Measurements from ENCODE around the gene DHRS4.
"Not testable (repeated sequence)": the region's sequence is repeated elsewhere in the genome, so short reads cannot be mapped to it uniquely, and the experiment has no call there.

The DHRS4 gene

DNA sequence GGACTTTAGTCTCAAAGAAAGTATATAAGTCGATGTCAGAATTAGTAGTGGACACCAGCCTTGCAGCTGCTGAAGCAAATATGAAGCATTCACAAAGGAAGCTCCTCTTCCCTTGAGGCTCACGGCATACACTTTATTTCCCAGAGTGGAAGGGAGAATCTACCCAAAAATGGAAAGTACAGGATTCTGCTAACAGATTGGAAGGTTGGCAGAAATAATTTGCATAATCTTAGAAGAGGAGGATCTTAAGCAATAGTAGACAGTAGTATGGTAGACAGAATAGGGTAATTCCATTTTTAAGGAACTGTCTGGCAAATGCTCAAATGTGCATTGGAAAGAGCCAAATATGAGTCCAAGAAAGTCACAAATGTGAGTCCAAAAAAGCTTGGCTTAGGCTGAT is 2.2 kb downstream of the DHRS4 start:
- H3K9me3 ChIP-seq (ENCODE audit: insufficient read depth, low read length); H4K20me1 ChIP-seq (ENCODE audit: low read depth, low read length); H3K4me2 ChIP-seq (ENCODE audit: low read depth, low read length, poor library complexity, severe bottlenecking); H2AFZ ChIP-seq (ENCODE audit: low read depth, low read length, severe bottlenecking); H3K9ac ChIP-seq (ENCODE audit: low read length); H3K27me3 ChIP-seq (ENCODE audit: low read length); H3K79me2 ChIP-seq (ENCODE audit: insufficient read depth, low read length); H3K4me3 ChIP-seq (ENCODE audit: insufficient read depth, low read length, poor library complexity, severe bottlenecking); H3K27ac ChIP-seq (ENCODE audit: low read depth, low read length); H3F3A ChIP-seq (ENCODE audit: insufficient read depth); H3K36me3 ChIP-seq (ENCODE audit: low read length); H3K9me2 ChIP-seq (replicated peaks; ENCODE audit: insufficient read depth, low read length): not testable (repeated sequence)

DNA sequence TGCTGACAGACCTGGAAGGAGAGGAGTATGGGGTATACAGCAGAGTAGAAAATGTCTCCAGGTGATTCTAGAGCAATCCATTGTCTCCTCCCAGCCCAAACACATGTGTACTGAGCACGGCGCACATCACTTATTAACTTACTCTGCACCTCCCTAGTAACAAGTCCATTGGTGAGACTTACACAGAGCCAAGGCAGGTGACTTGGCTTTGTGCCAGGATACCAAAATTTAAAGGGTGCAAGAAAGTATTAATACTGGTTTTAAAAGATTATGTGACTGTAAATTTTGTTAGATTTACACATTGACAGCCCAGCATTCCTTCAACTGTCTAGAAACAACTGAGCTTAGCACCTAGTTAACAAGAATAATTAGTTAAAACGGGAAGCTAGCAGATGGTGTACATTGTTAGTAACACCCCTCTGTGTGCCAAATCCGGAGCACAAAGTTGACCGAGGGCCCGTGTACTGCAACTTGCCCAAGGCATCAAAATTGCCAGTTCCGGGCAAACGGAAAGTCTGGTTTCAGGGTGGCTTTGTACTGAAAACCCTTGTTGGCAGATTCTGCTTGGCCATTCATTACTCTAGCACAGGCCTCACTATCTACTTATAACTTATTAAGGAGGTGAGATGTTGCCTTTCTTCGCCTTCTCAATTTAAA is 4.5 kb downstream of the DHRS4 start:
- not testable (repeated sequence) for H3K4me2 ChIP-seq (ENCODE audit: low read depth, low read length, poor library complexity, severe bottlenecking); H2AFZ ChIP-seq (ENCODE audit: low read depth, low read length, severe bottlenecking); H3K9me2 ChIP-seq (replicated peaks; ENCODE audit: insufficient read depth, low read length); H3K4me3 ChIP-seq (ENCODE audit: insufficient read depth, low read length, poor library complexity, severe bottlenecking); H4K20me1 ChIP-seq (ENCODE audit: low read depth, low read length); H3K27me3 ChIP-seq (ENCODE audit: low read length); H3K9ac ChIP-seq (ENCODE audit: low read length); H3K36me3 ChIP-seq (ENCODE audit: low read length); H3K27ac ChIP-seq (ENCODE audit: low read depth, low read length); H3K9me3 ChIP-seq (ENCODE audit: insufficient read depth, low read length); H3K79me2 ChIP-seq (ENCODE audit: insufficient read depth, low read length); H3F3A ChIP-seq (ENCODE audit: insufficient read depth)

DNA sequence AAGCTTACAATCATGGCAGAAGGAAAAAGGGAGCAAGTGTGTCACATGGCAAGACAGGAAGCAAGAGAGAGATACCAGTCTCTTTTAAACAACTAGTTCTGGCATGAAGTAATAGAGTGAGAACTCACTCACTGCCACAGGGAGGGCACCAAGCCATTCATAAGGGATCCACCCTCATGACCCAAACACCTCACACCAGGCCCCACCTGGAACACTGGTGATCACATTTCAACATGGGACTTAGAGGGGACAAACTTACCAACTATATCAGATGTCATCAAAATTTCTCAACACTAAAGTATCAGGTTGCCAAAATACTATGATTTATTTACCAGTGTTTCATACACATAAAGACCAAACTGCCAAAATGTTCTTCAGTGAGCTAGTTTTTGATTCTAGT is 7.3 kb downstream of the DHRS4 start:
- H3K9me3 ChIP-seq (ENCODE audit: insufficient read depth, low read length); H3F3A ChIP-seq (ENCODE audit: insufficient read depth); H2AFZ ChIP-seq (ENCODE audit: low read depth, low read length, severe bottlenecking); H3K9ac ChIP-seq (ENCODE audit: low read length); H3K27ac ChIP-seq (ENCODE audit: low read depth, low read length); H3K79me2 ChIP-seq (ENCODE audit: insufficient read depth, low read length); H3K36me3 ChIP-seq (ENCODE audit: low read length); H3K9me2 ChIP-seq (replicated peaks; ENCODE audit: insufficient read depth, low read length); H3K4me3 ChIP-seq (ENCODE audit: insufficient read depth, low read length, poor library complexity, severe bottlenecking); H3K27me3 ChIP-seq (ENCODE audit: low read length); H3K4me2 ChIP-seq (ENCODE audit: low read depth, low read length, poor library complexity, severe bottlenecking); H4K20me1 ChIP-seq (ENCODE audit: low read depth, low read length): not testable (repeated sequence)

DNA sequence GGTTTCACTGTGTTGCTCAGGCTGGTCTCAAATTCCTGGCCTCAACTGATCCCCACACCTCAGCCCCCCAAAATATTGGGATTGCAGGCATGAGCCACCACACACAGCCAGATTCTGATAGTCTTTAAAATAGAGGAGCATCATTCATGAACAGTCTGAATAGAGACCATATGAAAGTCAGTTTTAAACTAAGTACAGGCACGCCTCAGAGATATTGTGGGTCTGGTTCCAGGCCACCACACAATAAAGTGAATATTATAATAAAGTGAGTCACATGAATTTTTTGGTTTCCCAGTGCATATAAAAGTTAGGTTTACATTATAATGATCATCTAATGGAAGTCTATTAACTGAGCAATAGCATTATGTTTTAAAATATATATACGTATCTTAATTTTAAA is 8.1 kb downstream of the DHRS4 start:
- not testable (repeated sequence) for H3K36me3 ChIP-seq (ENCODE audit: low read length); H3K4me3 ChIP-seq (ENCODE audit: insufficient read depth, low read length, poor library complexity, severe bottlenecking); H3K4me2 ChIP-seq (ENCODE audit: low read depth, low read length, poor library complexity, severe bottlenecking); H4K20me1 ChIP-seq (ENCODE audit: low read depth, low read length); H2AFZ ChIP-seq (ENCODE audit: low read depth, low read length, severe bottlenecking); H3K9ac ChIP-seq (ENCODE audit: low read length); H3K79me2 ChIP-seq (ENCODE audit: insufficient read depth, low read length); H3K9me2 ChIP-seq (replicated peaks; ENCODE audit: insufficient read depth, low read length); H3K9me3 ChIP-seq (ENCODE audit: insufficient read depth, low read length); H3K27me3 ChIP-seq (ENCODE audit: low read length); H3K27ac ChIP-seq (ENCODE audit: low read depth, low read length); H3F3A ChIP-seq (ENCODE audit: insufficient read depth)

DNA sequence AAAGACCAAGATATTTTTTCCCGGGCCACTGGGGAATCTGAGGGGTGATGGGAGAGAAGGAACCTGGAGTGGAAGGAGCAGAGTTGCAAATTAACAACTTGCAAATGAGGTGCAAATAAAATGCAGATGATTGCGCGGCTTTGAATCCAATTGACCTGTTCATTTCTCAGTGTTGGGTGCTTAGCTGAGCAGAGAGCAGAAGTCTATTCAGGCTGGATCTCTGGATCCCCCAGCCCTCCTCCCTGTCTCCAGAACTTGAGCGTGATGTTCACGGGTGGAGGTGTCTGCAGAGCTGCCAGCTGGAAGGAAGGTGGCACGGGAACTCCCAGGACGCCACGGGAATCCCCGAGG is 15.5 kb downstream of the DHRS4 start:
- H3K27me3 ChIP-seq (ENCODE audit: low read length); H3K9ac ChIP-seq (ENCODE audit: low read length); H4K20me1 ChIP-seq (ENCODE audit: low read depth, low read length); H3K4me3 ChIP-seq (ENCODE audit: insufficient read depth, low read length, poor library complexity, severe bottlenecking); H3K9me3 ChIP-seq (ENCODE audit: insufficient read depth, low read length); H3K79me2 ChIP-seq (ENCODE audit: insufficient read depth, low read length); H2AFZ ChIP-seq (ENCODE audit: low read depth, low read length, severe bottlenecking); H3K27ac ChIP-seq (ENCODE audit: low read depth, low read length); H3F3A ChIP-seq (ENCODE audit: insufficient read depth); H3K36me3 ChIP-seq (ENCODE audit: low read length); H3K4me2 ChIP-seq (ENCODE audit: low read depth, low read length, poor library complexity, severe bottlenecking); H3K9me2 ChIP-seq (replicated peaks; ENCODE audit: insufficient read depth, low read length): not testable (repeated sequence)

DNA sequence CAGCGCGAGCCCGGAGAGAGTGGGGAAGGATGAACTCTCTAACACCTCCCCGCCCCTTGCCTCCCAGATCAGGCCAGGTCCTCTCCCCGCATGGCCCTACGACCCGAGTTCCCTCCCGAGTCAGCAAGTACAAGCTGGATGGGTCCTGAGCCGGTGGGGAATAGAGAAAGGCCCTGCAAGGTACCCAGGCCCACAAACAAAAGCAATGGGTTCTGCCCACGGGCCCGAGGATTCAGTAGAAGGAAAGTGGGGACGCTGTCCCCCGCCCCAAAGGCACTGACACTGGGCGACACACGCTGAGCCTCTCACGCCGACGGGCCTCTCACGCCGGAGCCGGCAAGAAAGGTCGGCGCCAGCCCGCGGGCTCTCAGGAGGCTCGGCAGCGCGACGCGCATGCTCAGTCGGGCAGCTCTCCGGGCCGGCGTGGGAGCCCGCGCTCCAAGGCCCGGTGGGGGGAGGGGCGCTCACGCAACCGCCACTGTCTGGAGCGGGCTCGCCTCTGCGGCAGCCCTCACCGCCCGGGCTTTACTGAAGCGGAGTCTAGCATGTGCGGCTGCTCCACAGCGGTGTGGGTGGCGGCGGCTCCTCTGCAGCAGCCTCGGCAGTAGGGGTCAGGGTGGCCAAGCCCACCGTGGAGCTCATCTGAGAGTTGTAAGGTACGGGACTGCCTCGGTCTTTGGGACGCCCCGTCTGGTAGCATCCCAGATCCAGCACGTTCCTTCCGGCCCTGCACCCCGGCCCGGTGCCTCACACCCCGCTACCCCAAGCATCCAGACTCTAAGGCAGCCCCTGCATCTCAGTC is 16.1 kb downstream of the DHRS4 start:
- not testable (repeated sequence) for H3F3A ChIP-seq (ENCODE audit: insufficient read depth); H4K20me1 ChIP-seq (ENCODE audit: low read depth, low read length); H3K9me3 ChIP-seq (ENCODE audit: insufficient read depth, low read length); H3K79me2 ChIP-seq (ENCODE audit: insufficient read depth, low read length); H3K4me2 ChIP-seq (ENCODE audit: low read depth, low read length, poor library complexity, severe bottlenecking); H2AFZ ChIP-seq (ENCODE audit: low read depth, low read length, severe bottlenecking); H3K27ac ChIP-seq (ENCODE audit: low read depth, low read length); H3K4me3 ChIP-seq (ENCODE audit: insufficient read depth, low read length, poor library complexity, severe bottlenecking); H3K9me2 ChIP-seq (replicated peaks; ENCODE audit: insufficient read depth, low read length); H3K27me3 ChIP-seq (ENCODE audit: low read length); H3K36me3 ChIP-seq (ENCODE audit: low read length); H3K9ac ChIP-seq (ENCODE audit: low read length)

DNA sequence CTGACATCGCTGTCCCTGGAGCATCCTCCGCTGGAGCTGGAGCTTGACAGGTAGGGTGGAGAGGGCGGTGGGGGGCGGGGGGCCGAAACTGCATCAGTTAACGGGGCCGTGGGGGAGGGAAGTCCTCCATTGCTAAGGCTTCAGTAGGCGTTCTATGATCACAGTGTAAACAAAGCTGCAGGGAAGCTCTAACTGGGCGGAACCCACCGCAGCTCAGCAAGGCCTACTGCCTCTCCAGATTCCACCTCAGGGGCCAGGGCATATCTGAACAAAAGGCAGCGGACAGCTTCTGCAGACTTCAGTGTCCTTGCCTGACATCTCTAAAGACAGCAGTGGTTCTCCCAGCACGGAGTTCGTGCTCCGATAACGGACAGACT is 16.7 kb downstream of the DHRS4 start:
- not testable (repeated sequence) for H4K20me1 ChIP-seq (ENCODE audit: low read depth, low read length); H3K9ac ChIP-seq (ENCODE audit: low read length); H3K4me3 ChIP-seq (ENCODE audit: insufficient read depth, low read length, poor library complexity, severe bottlenecking); H3K4me2 ChIP-seq (ENCODE audit: low read depth, low read length, poor library complexity, severe bottlenecking); H3K27me3 ChIP-seq (ENCODE audit: low read length); H3F3A ChIP-seq (ENCODE audit: insufficient read depth); H3K9me3 ChIP-seq (ENCODE audit: insufficient read depth, low read length); H2AFZ ChIP-seq (ENCODE audit: low read depth, low read length, severe bottlenecking); H3K27ac ChIP-seq (ENCODE audit: low read depth, low read length); H3K9me2 ChIP-seq (replicated peaks; ENCODE audit: insufficient read depth, low read length); H3K36me3 ChIP-seq (ENCODE audit: low read length); H3K79me2 ChIP-seq (ENCODE audit: insufficient read depth, low read length)

DNA sequence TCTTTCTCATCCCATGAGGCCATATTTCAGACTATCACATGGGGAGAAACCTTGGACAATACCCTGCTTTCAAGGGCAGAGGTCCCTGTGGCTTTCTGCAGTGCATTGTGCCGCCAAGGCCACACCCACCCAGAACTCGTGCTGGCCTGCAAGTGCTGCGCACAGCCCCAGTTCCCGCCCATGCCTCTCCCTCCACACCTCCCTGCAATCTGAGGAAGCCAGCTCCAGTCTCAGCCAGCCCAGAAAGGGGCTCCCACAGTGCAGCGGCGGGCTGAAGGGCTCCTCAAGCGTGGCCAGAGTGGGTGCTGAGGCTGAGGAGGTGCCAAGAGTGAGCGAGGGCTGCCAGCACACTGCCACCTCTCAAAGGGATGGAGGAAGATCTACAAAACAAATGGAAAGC is 19.6 kb downstream of the DHRS4 start:
- H3F3A ChIP-seq (ENCODE audit: insufficient read depth); H3K9me2 ChIP-seq (replicated peaks; ENCODE audit: insufficient read depth, low read length); H3K4me3 ChIP-seq (ENCODE audit: insufficient read depth, low read length, poor library complexity, severe bottlenecking); H3K9me3 ChIP-seq (ENCODE audit: insufficient read depth, low read length); H3K27ac ChIP-seq (ENCODE audit: low read depth, low read length); H3K27me3 ChIP-seq (ENCODE audit: low read length); H4K20me1 ChIP-seq (ENCODE audit: low read depth, low read length); H3K36me3 ChIP-seq (ENCODE audit: low read length); H2AFZ ChIP-seq (ENCODE audit: low read depth, low read length, severe bottlenecking); H3K79me2 ChIP-seq (ENCODE audit: insufficient read depth, low read length); H3K9ac ChIP-seq (ENCODE audit: low read length); H3K4me2 ChIP-seq (ENCODE audit: low read depth, low read length, poor library complexity, severe bottlenecking): not testable (repeated sequence)

Data from SU-DHL-6 (cell line).